ENCODE measurements around the gene OR52N1. TPM values are rescaled to one million over a fixed set of nuclear protein-coding genes. Genes with fewer than 3 reads are reported as not detected.

OR52N1 gene
- total RNA-seq, 2 donors from 2014 or later, result 0.42 TPM; not detected in 1

GRCh38 chr11:5803982-5804381 is 12.9 kb upstream of the OR52N1 start:
- no peak for ATAC-seq (ENCODE audit: insufficient number of reproducible peaks, low FRiP score, low read depth)
- Histone ChIP-seq H3K36me3 (no peaks in the 10 kb centered on the region), H3K27ac (no peak overlapping the region), H3K4me1 (ENCODE audit: control insufficient read depth in 1 of 2, low read depth in 2 of 2) (peaks cover 3 to 5% of the 10 kb centered on the region in 2 donors), H3K4me3 (no peak overlapping the region), H3K9me3 (peaks cover 3% of the 10 kb centered on the region), H3K27me3 (replicated peaks; ENCODE audit: insufficient read depth) (no peaks in the 10 kb centered on the region)
- no peak for TF ChIP-seq CTCF (IDR thresholded peaks at IDR 0.05)
- no peak for DNase-seq (ENCODE audit: low spot score)

- H3K4me3 ChIP-seq, result no peak overlapping the region
- no peaks in the 10 kb centered on the region for H3K36me3 ChIP-seq
Measured at GRCh38 chr11:5796541-5796940, 5.5 kb upstream of the OR52N1 start.

GRCh38 chr11:5783255-5783654 is 7.8 kb downstream of the OR52N1 start, which contains the start of gene OR52N5:
Gene OR52N5, minus strand, starts transcription at chr11:5783355. Its CDS starts 4,721 bp downstream, at chr11:5778634.
- no peak within 1 kb of the TSS for H3K4me3 ChIP-seq
- H3K36me3 ChIP-seq, result no peaks in the 10 kb centered on the region
- H3K27me3 ChIP-seq (replicated peaks; ENCODE audit: insufficient read depth), result no peaks in the 10 kb centered on the region
- TF ChIP-seq CTCF (IDR thresholded peaks at IDR 0.05), result no peak
- H3K27ac ChIP-seq, result no peak within 1 kb of the TSS
- ATAC-seq (ENCODE audit: insufficient number of reproducible peaks, low FRiP score, low read depth) (no peak), DNase-seq (ENCODE audit: low spot score) (no peak)
- H3K4me1 ChIP-seq (ENCODE audit: control insufficient read depth in 1 of 2, low read depth in 2 of 2), result no peaks in the 10 kb centered on the region
- no peaks in the 10 kb centered on the region for H3K9me3 ChIP-seq

More at GRCh38 chr11:5796541-5796940, 5.5 kb upstream of the OR52N1 start:
- DNase-seq (ENCODE audit: low spot score) (no peak), ATAC-seq (ENCODE audit: insufficient number of reproducible peaks, low FRiP score, low read depth) (no peak)
- Histone ChIP-seq H3K4me1 (ENCODE audit: control insufficient read depth in 1 of 2, low read depth in 2 of 2) (no peaks in the 10 kb centered on the region), H3K27me3 (replicated peaks; ENCODE audit: insufficient read depth) (no peaks in the 10 kb centered on the region), H3K9me3 (no peaks in the 10 kb centered on the region), H3K27ac (no peak overlapping the region)
- TF ChIP-seq CTCF (IDR thresholded peaks at IDR 0.05), result no peak

- TF ChIP-seq CTCF (IDR thresholded peaks at IDR 0.05), result no peak
- no peaks in the 10 kb centered on the region for H3K27me3 ChIP-seq (replicated peaks; ENCODE audit: insufficient read depth)
- H3K4me1 ChIP-seq (ENCODE audit: control insufficient read depth in 1 of 2, low read depth in 2 of 2), result no peaks in the 10 kb centered on the region
- H3K9me3 ChIP-seq, result no peaks in the 10 kb centered on the region
- no peak overlapping the region for H3K27ac ChIP-seq
- no peak for DNase-seq (ENCODE audit: low spot score)
- H3K36me3 ChIP-seq, result no peaks in the 10 kb centered on the region
- no peak for ATAC-seq (ENCODE audit: insufficient number of reproducible peaks, low FRiP score, low read depth)
- H3K4me3 ChIP-seq, result no peak overlapping the region
Measured at GRCh38 chr11:5767056-5767455, 24.0 kb downstream of the OR52N1 start.

- Histone ChIP-seq H3K4me3 (no peak within 1 kb of the TSS), H3K4me1 (ENCODE audit: control insufficient read depth in 1 of 2, low read depth in 2 of 2) (no peaks in the 10 kb centered on the region), H3K27ac (no peak within 1 kb of the TSS), H3K9me3 (no peaks in the 10 kb centered on the region), H3K27me3 (replicated peaks; ENCODE audit: insufficient read depth) (no peaks in the 10 kb centered on the region), H3K36me3 (no peaks in the 10 kb centered on the region)
- no peak for ATAC-seq (ENCODE audit: insufficient number of reproducible peaks, low FRiP score, low read depth)
- DNase-seq (ENCODE audit: low spot score), result no peak
- TF ChIP-seq CTCF (IDR thresholded peaks at IDR 0.05), result no peak
Measured at GRCh38 chr11:5753943-5754342, 37.1 kb downstream of the OR52N1 start, which contains the start of gene OR52N4. Gene OR52N4, plus strand, starts transcription at chr11:5754243. Its CDS starts 498 bp downstream, at chr11:5754741.

Measured in thoracic aorta (tissue), 2 donors.